Neural cell (in vitro differentiated cells): Measurements from ENCODE around the gene LDLRAD4.

ENCODE experiments used
- CTCF ChIP-seq: fragments of 450-650 bp; IDR thresholded peaks from 2 replicates; pipeline ENCODE4 v1.5.1; 2014; ENCODE audit warnings: antibody characterized with exemption, mild to moderate bottlenecking, moderate library complexity; ENCODE audit not compliant: poor library complexity, severe bottlenecking
- EP300 ChIP-seq: fragments of 450-650 bp; conservative IDR thresholded peaks from 2 replicates; pipeline ENCODE4 v1.6.1; 2014; ENCODE audit warnings: antibody characterized with exemption, mild to moderate bottlenecking, moderate library complexity; ENCODE audit not compliant: poor library complexity, severe bottlenecking
- EZH2 ChIP-seq: fragments of 200-600, 300-800 bp; shearing (Covaris generic), sonication (generic); IDR thresholded peaks from 2 replicates; pipeline ENCODE4 v1.6.1; 2014; ENCODE audit warnings: antibody characterized with exemption, low read length, borderline replicate concordance, mild to moderate bottlenecking; ENCODE audit not compliant: insufficient read depth, poor library complexity, severe bottlenecking
- POLR2AphosphoS5 ChIP-seq: IDR thresholded peaks from 2 replicates; pipeline ENCODE4 v1.6.1; 2012
- RAD21 ChIP-seq: fragments of 450-650 bp; conservative IDR thresholded peaks from 2 replicates; pipeline ENCODE4 v1.6.1; 2014; ENCODE audit warnings: antibody characterized with exemption, mild to moderate bottlenecking, moderate library complexity
- REST ChIP-seq: IDR thresholded peaks from 2 replicates; pipeline ENCODE4 v1.6.1; 2012; ENCODE audit warnings: borderline replicate concordance
- SMC3 ChIP-seq: fragments of 450-650 bp; conservative IDR thresholded peaks from 2 replicates; pipeline ENCODE4 v1.6.1; 2014; ENCODE audit warnings: antibody characterized with exemption, mild to moderate bottlenecking, moderate library complexity; ENCODE audit not compliant: poor library complexity
- TAF1 ChIP-seq: IDR thresholded peaks from 2 replicates; pipeline ENCODE4 v1.6.1; 2012; ENCODE audit warnings: low read depth

- TF ChIP-seq CTCF (no peak), REST (no peak), SMC3 (no peak), EZH2 (no peak), POLR2AphosphoS5 (no peak), EP300 (no peak), TAF1 (no peak), RAD21 (no peak)
Observed at GRCh38 chr18:13526519-13526918, 308.0 kb downstream of the LDLRAD4 start.
